Stimulated activated CD4-positive, alpha-beta T cell treated with anti-CD3 and anti-CD28 coated beads, Interleukin-15, amount 100 ng/mL, for 24 hours (primary cell): ENCODE data around the gene GRAMD2B.
A peak's percentile ranks its signal among the peaks of the same experiment; 100 is the strongest.
"Not testable (repeated sequence)": the region's sequence is repeated elsewhere in the genome, so short reads cannot be mapped to it uniquely, and the experiment has no call there.

ENCODE experiments used
- DNase-seq: peaks from one replicate; pipeline ENCODE4 v3.0.0-alpha.2; 2020

GRAMD2B gene

DNA sequence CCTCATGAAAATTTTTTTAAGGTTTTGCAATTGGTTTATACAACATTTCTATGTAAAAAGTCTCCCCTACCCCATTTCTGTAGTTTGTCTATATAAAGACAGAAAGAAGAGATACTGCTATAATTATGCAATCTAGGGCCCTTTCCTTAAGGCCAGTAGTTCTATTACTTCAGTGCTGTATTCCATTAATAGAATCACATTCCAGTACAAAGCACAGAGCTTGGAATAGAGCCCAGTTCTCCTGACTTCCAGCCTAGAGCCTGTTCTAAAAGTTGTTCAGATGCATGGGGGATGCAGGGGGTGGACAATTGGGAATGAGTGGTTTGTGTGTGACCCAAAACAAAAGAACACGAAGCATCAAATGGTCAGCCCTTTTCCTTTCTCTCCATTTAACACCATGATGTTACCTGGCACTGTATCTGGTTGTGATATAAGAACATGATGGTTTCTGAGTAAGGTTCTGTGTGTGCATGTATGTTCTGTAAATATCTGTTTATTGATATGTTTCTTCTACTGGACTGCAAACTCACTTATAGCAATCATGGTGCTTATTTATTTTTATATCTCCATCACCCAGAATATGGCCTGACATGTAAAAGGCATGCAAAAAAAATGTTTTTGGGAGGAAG, 8.2 kb upstream of the GRAMD2B start:
- DNase-seq = no peak

DNA sequence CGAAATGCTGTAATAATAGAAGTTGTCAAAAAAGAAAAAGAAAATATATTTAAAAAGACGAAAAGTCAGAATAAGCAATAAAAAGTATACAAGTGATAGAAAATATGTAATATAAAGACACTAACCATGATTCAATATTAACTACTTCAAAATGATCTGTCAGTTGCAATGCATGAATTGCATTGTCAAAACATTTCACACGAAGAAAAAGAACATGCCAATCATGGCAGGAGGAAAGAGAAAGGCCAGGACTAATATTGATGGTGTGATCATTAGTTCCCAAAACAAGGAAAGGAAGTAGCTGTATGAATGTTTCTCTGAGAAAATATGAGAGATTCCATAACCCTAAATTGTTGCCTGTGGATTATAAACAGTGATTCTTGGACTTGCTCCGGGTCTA, 7.4 kb upstream of the GRAMD2B start:
- no peak for DNase-seq

DNA sequence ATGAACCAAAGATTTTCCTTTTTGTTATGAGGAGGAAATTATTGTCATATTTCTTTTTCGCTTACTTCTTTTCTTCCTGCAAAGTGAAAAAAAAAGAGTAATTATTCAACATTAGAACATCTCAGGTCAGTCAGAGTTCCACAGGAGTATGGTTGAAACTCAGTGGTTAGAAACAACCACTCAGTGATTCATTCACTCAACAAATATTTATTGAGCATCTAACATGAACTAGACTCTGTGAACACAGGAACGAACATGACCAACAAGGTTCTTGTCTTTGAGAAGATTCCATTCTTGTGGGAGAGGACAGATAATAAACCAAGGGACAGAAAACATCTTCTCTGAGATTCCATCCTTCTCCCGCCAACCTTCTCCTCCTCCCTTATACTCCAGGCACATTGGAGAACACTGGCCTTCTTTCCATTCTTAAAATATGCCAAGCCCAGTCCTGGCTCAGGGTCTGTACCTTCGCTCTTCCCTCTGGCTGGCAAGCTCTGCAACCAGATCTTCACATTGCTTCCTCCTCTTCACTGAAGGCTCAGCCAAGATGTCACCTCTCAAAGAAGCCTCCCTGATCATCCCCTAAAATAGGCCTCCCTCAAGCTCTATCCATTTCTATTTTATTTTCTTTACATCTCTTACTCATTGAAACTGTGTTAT, 6.8 kb upstream of the GRAMD2B start:
- DNase-seq = no peak

DNA sequence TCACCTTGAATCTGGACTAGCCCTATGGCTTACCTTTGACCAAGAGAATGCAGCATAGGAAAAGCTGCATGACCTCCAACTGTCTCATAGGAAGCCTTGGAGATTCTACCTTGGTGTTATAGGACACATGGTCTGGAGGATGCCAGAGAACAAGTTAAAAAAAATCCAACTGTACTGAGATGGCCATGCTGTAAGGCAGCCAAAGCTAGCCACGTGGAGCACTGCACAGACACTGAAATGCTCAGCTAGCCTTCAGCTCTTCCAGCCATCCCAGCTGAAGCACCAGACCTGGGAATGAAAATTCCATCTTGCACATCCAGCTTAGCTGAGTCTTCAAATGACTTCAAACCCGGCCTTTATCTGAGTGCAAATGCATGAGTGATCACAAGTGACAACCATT, 6.0 kb upstream of the GRAMD2B start:
- no peak for DNase-seq

DNA sequence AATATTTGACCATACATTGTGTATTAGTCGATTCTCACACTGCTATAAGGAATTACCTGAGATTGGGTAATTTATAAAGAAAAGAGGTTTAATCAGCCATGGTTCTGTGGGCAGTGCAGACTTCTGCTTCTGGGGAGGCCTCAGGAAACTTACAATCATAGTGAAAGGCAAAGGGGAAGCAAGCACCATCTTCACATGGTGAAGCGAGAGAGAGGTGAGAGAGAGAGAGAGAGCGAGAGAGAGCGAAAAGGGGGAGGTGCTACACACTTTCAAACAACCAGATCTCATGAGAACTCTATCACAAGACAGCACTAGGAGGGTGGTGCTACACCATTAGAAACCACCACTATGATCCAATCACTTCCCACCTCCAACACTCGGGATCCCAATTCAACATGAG, 4.1 kb upstream of the GRAMD2B start:
- no peak for DNase-seq

DNA sequence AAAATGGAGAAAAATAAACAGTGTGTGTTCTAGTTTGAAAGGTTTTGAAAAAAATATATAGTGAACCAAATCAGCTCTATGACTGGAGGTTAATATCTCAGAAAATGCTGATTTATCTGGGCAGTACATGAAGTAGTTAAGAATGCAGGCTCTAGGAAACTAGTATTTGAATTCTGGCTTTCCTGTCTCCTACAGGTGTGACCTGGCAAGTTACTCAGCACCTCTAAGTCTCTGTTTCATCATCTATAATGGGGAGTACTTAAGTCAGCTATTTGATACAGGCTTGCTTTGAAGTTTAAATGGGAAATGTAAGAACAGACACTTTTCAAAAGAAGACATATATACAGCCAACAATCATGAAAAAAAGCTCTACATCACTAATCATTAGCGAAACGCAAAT, 5.2 kb downstream of the GRAMD2B start:
- no peak for DNase-seq

DNA sequence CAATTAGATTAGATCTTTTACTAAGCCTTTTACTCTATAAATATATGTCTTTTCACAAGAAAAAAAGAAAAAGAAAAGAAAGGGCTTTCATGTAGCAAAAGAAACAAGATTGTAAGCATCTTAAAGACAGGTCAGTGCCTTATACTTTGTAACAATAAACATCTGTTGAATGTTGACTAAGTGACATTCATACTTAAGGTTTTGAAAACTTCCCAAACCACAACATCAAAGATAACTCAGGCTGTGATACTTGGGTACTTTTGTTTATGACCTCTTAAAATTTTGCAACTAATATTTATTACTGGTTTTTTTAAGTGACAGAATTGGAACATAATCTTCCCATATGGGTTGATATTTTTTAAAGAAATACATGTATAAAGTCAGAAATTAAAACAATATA, 7.4 kb downstream of the GRAMD2B start:
- DNase-seq = no peak

DNA sequence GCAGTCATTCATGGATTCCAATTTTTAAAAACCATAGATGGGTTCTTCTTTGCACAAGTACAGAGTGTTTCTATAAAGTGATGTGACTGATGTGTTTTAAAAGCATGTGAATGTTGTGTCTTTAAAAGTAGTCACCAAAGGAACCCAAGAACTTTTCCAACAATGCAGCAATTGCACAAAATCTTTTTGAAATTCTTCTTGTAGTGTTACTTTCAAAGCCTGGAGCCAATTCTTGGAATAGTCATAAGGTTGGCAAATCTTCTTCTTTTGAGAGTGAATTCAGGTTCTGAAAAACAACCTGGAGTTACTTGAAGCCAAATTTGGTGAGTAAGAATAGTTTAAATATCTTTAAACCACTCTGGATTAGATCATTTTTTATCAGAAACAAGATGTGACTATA, 10.5 kb downstream of the GRAMD2B start:
- no peak for DNase-seq

DNA sequence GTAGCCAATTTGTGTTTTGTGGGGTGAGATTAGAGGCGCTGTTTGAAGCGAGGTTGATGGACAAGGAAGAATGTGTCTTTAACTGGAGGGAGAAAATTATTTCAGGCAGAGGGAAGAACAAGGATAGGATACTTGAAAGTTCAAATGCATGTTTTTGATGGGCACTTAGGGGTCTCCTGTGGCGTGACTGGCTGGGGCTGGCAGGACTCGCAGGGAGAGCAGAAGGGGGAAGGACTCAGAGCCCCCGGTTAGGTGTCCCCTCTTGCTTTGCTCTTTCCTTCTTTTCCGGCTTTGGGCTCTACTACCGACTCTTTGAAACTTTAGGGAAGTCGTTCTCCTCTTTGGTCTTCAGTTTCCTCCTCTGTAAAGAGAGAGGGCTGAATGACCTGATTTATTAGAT, 12.1 kb downstream of the GRAMD2B start:
- DNase-seq = no peak

DNA sequence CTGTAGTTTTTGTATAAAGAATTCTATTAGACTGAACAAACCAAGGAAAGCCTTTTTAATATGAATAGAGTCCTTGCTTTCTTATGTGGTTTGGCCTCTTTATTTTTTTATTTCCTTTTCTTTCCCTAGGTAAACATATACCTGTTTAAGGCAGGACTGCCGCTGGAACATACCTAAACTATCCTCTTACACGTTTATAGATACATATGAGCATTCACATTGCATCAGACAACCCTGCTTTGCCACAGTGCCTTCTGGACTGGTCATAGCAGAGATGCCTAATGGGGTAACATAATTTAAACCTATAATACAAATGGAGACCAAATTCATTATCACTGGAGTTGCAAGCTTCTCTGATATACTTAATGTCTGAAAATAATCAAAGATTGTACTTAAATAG, 12.5 kb downstream of the GRAMD2B start:
- DNase-seq = no peak

DNA sequence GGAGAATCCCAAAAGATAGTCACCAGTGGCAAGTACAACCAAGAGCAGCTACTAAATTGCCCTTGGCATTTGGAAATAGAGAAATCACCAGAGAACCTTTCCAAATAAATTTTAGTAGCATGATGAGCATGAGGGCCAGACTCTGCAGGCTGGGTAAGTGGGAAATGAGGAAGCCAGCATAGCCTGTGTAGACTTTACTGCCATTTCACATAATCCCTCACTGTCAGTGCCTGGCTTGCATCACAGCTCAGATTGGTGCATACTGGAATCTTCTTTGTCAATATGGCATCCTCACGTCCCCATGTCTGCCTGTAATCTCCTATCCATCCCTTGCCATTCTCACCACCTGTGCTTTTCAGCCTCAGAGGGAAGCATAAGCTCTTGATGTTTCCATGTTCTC, 14.5 kb downstream of the GRAMD2B start:
- DNase-seq = no peak

DNA sequence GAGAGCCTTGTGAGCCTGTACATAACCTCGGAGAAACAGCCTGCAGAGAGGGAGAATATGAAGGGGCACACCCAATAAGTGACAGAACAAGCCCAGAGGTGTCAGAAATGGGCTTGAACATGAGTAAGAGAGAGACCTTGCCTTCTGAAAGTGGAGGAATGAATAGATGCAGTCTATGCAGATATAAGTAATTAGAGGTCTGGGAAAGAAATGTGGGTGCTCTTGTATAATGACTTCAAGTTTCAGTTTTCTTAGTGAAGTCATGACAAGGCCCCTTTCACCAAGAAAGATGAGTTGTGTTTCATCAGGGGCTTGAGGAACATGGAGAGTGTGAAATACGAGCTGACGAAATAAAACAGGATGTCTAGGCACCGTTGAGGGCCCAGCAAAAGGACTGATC, 15.1 kb downstream of the GRAMD2B start:
- peak; percentile 24 for DNase-seq

DNA sequence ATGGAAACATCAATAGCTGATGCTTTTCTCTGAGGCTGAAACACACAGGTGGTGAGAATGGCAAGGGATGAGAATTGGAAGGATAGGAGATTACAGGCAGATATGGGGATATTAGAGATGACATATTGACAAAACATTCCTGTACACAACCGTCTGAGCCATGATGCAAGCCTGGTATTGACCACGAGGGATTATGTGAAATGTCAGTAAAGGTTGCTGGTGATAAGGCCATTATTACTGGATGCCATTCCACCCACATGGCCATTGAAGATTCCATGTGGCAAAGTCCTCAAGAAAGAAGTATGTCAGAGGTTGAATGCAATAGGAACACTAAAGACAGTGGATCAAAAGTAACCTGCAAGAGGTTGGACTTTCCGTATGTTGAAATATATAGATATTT, 15.7 kb downstream of the GRAMD2B start:
- DNase-seq = no peak

DNA sequence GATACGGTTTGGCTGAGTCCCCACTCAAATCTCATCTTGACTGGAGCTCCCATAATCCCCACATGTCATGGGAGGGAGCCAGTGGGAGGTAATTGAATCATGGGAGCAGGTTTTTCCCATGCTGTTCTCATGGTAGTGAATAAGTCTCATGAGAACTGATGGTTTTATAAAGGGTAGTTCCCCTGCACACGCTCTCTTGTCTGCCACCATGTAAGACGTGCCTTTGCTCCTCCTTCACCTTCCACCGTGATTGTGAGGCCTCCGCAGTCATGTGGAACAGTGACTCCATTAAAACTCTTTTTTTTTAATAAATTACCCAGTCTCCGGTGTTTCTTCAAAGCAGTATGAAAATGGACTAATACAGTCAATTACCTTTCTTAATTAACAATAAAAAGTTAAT, 16.5 kb downstream of the GRAMD2B start:
- not testable (repeated sequence) for DNase-seq

DNA sequence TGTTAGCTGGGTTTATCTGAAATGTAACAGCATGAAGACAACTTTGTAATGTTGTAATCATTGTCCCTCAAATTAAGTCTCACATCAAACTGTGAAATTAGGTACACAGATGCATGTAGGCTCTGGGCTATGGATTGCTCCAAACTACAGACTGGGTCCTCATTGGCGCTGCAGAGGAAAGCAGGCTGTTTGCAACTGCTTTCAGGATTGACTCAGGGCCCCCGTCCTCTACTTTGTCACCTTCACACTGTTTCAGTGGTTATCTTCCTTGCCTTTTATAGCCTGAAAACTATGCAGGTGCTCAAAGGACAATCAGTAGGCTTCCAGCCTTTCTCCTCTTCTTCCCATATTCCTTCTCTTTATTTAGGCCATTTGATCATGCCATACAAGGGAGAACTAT, 18.0 kb downstream of the GRAMD2B start:
- DNase-seq = no peak

DNA sequence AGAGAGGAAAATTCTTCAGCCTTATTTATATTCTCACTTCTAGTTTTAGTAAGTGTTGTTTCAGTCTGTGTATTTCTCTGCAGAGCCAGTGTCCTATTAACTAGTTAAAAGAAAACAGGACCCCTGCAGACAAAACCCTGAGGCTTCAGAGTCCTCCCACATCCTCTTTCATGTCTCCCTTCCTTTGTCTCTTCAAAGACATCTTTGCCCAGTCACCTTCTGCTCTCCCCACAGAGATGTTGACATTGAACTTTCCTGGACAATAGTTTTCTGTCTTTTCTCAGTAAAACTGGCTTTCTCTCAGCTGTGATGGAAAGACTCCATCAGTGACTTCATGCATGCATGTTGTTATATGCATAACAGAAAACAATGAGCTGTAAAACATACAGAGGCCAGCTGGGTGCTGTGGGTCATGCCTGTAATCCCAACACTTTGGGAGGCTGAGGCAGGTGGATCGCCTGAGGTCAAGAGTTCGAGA, 20.2 kb downstream of the GRAMD2B start:
- peak; percentile 8 for DNase-seq

DNA sequence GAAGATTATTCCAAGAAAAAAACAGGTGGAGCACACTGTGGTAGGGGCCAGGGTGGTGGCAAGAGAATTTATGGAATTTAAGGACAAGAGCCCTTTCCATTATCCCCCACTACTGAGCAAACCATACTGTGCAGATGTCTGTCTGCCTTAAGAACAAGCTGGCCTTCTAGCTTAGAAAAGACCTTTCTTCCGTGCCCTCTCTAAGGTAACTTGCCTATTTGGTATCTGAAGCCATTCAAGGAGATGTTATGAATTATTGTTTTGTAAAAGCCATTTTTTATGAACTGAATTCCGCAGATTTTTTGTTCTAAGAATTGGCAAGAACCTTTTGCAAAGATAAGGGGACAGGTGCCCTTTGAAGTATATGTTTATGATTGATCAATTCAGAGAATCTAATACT, 20.9 kb downstream of the GRAMD2B start:
- no peak for DNase-seq

DNA sequence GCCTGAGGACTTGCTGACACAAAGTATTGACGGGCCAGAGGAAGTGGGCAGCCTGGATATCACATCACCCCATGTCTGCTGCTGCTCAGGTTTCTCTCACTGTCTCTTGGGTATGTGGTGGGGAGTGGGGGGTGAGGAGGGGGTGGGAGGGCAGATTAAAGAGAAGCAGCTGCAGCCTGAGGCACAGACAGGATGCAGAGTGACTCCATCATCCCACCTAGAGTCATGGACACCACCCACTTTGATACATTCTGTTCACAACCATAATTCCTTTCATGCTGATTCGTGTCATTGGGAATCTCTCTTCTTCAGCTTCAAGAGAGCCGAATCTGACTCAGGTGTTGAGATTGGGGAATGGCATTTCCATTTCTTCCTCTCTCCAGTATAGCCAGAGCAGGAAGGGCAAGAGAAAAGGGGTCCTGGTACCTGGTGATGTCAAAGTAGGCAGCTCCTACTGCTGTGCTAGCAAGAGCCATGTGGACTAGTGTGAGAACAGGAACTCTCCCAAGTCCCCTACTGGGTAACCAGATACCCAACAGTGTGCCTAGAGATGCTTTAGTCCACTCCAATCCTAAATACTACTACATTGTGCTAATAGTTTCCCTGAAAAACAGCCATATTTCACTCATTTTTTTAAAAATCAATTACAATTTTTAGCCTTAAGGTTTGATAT, 22.4 kb downstream of the GRAMD2B start:
- no peak for DNase-seq

DNA sequence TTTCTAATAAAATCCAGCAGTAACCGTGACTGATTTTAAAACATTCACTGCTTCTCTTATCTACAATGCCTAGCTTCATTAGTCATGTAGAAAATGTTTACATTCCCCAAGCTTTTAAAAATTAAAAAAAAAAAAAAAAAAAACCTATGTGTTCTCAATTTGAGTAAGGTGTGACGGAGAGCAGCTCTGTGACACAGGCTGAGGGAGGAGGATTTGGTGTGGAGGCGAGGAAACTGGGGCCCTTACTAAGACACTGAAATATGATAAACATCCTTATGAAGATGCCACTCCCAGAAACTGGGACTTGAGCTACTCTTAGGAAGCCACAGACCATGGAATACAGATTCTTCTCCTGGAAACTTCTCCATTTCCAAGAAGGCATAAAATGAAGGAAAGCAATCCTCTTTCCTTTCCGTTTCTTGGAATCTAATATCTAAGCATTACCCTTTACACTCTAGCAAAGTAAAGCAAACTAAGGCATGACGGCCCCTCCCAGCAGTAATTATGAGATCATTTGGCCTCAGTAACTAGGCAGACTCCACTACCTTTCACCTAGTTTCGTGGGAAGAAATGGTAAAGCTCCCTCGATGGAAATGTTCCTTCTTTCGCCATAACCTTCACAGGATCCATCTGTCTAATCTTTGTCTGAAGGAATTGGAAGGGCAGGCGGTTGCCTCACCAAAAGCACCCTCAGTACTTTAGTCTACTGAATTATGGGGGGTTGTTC, 23.5 kb downstream of the GRAMD2B start:
- DNase-seq = peak; percentile 75

DNA sequence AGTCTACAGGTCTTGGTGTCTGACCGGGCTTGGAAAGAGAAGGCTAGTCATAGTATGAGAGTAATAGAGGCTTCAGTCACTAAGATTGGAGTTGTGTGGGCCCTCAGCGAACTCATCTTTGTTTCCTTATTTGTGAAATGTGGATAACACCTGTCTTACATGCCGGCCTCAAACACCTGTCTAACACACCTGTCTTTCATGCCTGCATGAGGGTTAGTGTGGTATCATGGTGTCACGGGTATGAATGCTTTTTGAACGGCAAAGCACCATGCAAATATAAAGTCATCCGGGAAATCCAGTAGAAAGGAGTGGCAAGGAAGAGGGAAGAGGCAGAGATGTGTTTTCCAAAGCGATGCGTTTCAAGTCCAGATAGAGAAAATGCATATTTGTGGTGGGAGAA, 25.5 kb downstream of the GRAMD2B start:
- no peak for DNase-seq

DNA sequence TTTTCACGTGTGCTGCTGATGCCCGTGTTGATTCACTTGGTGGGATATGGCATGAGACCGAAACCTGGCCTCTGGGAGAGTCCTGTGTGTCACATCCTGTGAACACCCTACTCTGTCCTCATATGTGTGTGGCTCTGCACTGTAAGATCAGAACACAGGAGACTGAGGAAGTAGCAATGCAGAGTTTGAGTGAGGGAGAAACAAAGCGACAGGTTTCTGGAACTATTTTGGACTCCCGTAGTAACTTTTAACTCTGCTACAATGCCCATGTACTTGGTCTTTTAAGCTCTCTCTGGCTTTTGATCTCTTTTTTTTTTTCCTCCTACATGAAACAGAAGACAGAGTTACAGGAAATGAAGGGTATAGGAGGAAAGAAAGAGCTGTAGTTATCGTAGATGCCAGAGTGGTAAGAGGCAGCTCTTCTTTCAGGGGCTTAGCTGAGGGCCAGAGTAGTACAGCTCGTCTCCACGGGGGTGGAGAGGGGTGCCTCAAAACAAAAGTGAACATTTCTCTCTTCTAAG, 26.6 kb downstream of the GRAMD2B start:
- peak; percentile 77 for DNase-seq

DNA sequence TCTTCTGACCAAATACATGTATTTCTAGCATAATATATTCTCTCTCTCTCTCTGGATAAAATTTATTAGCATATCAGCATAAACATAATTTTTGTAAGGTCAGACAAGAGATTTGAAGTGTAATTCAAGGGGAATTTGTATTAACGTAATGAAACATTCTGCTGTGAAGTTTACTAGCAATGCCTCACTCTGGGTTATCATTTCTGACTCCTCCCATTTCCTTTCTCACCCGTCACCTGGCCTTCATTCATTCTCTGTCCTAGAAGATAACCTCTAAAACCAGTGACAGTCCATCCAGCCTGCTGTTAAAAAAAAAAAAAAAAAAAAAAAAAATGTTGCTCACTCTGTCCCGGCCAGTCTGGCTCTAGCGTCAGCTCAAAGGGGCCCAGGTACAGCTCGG, 27.1 kb downstream of the GRAMD2B start:
- peak; percentile 18 for DNase-seq

DNA sequence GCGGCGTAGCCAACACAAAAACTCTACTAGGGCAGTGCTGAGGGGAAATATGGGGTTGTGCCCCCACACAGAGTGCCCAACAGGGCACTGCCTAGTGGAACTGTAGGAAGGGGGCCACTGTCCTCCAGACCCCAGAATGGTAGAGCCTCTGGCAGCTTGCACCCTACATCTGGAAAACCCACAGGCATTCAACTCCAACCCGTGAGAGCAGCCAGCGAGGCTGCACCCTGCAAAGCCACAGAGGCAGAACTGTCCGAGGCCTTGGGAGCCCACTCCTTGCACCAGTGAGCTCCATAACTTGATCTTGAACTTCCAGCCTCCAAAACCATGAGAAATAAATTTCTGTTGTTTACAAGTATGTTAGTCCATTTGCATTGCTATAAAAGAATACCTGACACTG, 27.7 kb downstream of the GRAMD2B start:
- no peak for DNase-seq

DNA sequence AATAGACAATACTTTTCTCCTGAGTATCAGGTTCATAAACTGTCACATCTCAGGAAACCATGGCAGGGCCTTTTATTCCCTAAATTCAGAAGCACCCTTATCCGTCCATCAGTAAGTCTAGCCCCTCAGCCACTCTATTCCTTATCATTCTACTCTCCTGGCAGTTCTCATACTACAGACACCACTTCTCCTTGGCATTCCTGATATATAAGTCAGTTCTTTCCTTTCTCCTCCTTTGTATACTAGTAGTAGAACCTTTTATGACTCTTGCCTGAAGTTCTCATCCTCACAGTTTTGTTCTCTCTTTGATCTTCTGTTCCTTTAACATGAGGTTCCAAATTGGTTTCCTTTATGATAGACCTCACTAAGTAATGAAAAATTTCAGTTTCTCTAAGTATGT, 29.3 kb downstream of the GRAMD2B start:
- no peak for DNase-seq
